Measurements from ENCODE around the gene SCNN1A.
"Not testable (repeated sequence)": the region's sequence is repeated elsewhere in the genome, so short reads cannot be mapped to it uniquely, and the experiment has no call there.

SCNN1A gene

DNA sequence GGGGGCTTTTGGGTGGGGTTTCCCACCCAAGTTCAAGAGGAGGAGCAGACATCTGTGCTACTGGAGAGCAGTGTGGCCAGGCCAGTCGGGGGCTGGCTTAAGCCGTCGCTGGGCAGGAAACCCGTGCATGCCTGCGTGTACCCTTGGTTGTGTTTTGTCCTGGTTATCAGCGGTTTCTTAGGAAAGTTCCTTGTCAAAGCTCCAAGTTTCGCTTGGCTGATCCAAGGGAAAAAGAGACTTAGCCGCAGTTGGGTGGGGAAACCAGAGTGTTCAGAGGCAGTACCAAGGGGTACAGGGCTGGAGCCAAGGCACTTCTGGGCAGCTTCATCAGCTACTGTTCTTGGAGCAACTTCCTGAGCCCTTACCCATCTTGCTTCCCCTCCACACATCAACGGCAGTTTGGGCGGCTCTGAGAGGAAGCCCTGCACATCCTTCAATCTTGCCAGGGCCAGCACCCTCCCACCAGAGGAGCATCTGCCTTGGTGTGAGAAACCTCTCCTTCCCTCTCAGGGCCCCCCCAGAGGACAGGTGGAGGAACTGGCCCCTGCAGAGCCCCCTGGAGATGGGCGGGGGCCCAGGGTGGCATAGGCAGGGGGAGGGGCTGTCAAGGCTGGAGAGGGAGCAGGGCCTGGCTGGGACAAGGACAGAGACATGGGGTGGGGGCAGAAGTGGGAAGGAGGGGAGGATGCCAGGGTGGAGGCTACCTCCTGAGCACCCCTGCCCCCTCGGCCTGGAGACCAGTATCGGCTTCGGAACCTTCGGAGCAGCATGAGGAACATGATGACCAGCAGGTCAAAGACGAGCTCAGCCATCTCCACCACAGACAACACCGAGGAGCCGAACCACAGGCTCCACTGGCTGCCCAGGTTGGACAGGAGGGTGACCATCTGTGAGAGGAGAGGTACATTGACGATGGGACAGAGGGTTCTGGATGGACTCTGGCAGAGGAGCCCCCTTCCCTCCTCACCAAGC is 27.7 kb downstream of the SCNN1A start:
- DNase-seq (ENCODE audit: low spot score) = peak; percentile 63

DNA sequence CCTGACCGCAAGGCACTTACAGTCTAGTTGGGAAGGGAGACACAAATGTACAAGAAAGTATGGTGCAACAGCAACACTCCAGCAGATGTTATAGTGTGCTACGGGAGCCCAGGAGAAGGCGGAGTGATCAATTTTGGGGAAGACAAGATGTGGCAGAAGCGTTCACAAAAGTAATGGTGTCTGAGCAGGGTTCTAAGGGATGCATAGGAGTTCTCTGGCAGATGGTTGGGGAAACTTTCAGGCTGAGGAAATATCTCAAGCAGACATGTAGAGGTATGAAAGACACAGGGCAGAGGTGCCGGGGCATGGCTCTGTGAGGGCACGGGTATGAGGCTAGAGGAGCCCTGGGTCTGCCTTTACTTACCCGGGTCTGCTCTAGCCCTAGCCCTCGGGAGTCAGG is 28.4 kb downstream of the SCNN1A start:
- no peak for DNase-seq (ENCODE audit: low spot score)

DNA sequence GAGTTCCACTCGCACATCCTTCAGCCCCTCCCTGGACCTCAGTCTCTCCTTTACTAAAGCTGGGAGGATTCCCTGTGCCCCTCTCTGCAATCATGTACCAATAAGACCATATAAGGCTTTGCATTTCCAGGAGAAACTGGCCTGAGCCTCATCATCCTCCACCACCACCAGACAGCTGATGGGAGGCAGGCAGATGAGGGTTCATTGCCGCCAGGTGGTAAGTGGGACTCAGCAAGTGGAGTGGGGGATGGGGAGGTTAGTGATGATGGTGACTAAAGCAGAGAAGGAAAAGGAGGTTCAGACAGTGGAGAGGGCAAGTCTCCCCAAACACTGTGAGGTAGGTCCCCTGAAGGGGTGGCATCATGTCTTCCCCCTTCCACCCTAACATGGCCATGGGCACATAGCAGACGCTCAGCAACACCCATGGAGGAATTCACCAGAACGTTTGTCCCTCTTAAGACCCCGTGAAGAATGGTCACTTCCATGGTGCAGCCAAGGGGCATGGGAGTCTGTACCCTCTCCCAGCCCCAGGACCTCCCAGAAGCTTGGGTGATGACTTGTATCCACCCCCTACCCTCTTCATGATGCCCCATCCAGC is 29.0 kb downstream of the SCNN1A start:
- no peak for DNase-seq (ENCODE audit: low spot score)

DNA sequence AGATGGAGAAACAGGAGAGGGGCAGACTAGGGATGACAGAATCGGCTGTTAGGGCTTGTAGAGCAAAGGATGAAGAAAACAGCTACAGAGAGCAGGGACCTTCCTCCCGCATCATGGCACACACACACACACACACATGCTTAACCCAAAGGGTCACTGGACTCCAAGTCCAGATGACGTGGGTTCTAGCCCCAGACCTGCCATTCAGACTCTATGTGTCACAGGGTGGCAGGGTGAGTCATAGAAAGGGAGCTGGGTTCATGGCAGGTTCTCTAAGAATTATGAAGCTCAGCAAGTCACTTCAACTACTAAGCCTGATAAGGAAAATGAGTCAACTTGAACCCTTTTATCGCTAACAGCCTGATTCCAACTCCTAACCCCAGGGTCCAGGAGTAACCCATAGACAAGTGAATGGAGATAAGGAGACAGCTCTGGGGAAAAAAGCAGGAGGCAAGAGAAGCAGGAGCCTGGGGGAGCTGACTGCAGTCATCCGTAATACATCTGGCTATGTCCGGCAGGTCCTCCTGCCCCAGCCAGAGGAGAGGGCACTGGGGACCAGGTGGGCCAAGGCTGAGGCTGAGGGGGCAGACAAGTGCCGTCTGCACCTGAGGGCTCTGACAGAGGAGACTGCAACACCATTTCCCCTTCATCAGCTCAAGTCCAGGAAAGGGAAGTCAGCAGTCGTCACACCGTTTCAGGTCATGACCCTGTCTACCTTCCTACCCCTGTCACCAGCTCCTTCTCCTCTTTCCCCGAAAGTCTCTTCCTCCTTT is 29.9 kb downstream of the SCNN1A start:
- peak; percentile 82 for DNase-seq (ENCODE audit: low spot score)

DNA sequence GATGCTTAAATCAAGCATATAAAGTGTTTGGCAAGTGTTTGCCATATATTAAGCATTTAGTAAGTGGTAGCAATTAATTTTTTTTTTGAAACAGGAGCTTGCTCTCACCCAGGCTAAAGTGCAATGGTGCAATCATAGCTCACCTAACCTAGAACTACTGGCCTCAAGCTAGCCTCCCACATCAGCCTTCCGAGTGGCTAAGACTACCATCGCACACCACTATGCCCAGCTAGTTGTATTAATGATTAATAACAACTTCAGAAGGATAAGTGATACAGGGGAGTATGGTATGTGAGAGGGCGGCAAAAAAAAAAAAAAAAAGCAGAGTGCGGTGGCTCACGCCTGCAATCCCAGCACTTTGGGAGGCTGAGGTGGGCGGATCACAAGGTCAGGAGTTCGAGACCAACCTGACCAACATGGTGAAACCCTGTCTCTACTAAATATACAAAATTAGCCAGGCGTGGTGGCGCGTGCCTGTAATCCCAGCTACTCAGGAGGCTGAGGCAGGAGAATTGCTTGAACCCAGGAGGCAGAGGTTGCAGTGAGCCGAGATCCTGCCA is 31.2 kb downstream of the SCNN1A start:
- DNase-seq (ENCODE audit: low spot score) = not testable (repeated sequence)

DNA sequence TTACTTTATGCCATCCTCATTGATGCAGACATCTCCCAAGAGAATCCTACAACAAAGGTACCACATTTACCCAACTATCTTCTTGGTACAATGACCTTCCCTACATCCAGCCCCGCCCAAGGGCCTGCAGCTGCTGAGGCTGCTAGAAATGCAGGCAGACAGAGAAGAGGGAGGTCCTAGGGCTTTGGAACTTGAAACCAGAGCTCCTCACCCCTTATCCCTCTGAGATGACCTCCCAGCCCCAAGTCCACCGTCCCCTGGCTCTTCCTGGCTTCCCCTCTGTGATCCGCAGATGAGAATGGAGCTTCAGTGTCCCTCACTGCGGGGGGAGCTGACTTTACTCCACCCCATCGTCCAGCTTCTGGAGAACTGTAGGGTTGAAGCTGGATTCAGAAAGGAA is 31.8 kb downstream of the SCNN1A start:
- no peak for DNase-seq (ENCODE audit: low spot score)

DNA sequence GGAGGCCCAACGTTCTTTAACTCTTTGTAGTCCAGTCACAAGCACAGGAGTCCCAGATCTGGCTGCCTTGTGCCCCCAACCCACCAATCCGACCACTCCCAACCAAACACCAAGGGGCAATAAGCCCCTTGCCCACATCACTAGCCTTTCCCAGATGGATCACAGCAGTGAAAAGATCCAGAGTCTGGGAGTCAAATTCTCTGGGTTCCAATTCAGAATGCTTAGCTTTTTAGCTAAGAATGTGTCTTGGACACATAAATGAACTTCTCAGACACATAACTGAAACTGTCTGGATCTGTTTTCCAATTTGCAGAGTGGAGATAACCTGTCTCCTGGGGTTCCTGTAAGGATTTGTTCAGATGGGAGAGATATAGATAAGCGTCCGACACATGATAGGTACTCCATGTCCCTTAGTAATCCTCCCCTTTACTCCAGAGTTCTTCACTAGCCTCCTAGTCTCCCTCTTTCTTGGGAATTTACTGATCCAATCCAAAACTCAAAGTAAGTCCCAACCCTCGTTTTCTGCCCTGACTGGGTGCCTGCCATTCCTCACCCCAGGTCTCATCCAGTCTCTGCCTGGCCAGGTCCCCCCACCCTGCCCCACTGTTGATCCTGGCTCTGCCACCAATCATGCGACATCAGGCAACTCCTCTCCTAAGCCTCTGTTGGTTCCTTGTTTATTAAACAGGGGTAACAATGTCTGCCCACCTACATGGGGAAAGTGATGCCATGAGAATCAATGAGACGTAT is 33.0 kb downstream of the SCNN1A start:
- no peak for DNase-seq (ENCODE audit: low spot score)

DNA sequence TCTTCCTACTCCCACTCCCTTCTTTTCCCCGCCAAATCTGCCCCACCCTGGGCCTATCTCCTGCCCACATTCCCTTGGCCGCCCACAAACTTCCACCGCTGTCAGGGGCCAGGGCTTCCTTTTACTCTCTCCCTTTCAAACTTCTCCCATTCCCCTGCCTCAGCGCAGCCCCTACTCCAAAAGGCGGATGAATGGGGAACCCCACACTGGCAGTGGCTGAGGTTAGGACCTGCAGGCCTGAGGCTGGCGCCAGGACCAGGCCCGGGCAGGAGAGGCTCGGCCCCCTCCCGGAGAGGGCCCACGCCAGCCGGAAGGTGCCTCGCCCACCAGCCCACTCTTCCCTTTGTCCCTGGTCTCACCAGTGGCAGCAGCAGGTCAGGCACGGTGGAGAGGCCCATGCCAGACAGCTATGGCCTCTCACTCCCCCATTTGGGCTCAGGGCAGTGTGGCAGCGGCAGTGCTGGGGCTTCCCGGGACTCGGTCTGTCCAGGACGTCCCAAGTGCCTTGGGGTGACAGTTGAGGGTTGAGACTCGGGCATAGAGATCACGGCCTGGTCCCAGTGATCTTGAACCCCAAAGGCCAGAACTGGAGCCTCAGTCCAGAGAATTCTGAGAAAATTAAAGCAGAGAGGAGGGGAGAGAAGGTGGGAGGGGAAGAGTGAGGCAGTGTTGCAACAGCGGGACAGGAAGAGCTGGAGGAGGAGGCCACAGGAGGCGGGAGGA is 33.8 kb downstream of the SCNN1A start, which contains the start of gene TNFRSF1A:
Gene TNFRSF1A (minus strand): TSS at position 660 of the 723 bp plus-strand sequence. CDS start 262 bp downstream, at position 398.
- peak; percentile 82 for DNase-seq (ENCODE audit: low spot score)

DNA sequence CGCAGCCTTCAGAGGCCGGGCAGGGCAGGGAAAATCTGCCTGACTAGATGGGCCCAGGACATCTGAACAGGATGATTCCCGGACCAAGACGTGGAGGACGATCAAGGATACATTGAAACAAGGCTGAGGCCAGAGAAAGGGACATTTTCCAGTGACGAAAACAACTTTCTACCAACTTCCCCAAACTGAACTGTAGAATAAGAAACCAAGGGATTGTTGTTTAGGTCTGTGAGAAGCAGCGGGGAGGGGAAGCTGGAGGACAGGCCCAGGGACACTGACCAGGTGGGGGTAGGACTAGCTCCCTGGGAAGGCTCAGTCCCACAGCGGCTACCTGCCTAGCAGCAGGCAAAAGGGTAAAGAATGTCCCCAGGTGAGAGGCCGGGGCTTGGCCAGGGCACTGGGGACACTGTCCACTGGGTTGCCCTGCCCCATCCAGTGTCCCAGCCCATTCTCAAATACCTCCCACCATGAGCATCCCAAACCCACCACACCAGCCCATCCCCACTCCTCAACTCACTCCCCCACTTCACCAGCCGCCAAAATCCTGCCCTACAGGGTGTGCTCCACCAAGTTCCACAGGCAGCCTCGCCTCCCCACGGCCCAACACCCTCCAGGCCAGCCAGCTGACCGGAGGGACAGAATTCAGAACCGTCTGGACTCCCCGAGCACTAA is 34.5 kb downstream of the SCNN1A start:
- DNase-seq (ENCODE audit: low spot score) = no peak

DNA sequence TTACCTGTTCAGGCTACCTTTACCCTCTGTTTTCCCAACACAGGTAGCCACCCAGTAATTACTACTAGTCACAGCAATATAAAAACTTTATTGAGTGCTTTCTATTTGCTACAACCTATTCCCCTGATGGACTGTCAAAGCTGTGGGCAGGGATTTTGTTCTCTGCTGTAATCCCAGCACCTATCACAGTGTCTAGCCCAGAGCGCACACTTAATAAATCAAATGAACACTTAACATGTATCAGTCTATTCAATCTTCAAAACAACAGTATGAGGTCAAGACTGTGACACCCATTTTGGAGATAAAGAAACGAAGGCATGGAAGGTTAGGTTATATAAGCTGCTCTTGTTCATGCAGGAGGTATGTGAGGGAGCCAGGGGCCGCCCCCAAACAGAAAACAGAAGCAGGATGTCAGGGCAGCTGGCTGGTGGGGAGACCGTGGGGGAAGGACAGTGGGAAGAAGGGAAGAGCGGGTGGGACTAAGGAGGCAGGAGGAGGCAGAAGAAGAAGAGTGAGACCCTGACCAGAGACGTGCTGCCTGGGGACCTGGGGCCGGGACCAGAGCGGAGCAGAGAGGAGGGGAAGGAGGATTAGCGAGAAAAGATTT is 35.2 kb downstream of the SCNN1A start:
- peak; percentile 51 for DNase-seq (ENCODE audit: low spot score)

DNA sequence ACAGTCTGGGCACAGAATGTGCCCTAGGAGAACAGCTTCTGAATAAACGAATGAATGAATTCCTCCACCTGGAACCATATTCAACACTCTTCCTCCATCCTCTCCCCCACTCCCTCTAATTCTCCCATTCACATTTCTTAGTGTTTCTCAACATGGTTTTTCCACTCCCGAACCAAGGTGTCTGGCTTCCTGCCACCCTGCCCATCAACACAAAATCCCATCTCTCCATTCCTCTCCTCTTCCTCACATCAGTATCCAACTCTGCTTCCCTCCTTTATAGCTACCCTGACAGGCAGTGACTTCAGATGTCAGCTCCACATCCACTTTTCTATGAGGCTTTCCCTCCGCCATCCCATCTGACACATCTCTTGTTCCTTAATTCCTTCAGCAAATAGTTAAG is 36.4 kb downstream of the SCNN1A start:
- DNase-seq (ENCODE audit: low spot score) = no peak

DNA sequence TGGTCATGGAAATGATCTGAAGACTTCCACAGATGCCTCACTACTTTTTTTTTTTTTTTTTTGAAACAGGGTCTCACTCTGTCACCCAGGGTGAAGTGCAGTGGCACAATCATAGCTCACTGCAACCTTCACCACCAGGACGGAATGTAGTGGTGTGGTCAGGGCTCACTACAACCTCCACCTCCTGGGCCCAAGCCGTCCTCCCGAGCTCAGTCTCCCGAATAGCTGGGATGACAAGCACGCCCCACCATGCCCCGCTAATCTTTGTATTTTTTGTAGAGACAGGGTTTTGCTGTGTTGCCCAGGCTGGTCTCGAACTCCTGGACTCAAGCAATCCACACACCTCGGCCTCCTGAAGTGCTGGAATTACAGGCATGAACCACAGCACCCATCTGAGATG is 36.8 kb downstream of the SCNN1A start:
- DNase-seq (ENCODE audit: low spot score) = not testable (repeated sequence)

DNA sequence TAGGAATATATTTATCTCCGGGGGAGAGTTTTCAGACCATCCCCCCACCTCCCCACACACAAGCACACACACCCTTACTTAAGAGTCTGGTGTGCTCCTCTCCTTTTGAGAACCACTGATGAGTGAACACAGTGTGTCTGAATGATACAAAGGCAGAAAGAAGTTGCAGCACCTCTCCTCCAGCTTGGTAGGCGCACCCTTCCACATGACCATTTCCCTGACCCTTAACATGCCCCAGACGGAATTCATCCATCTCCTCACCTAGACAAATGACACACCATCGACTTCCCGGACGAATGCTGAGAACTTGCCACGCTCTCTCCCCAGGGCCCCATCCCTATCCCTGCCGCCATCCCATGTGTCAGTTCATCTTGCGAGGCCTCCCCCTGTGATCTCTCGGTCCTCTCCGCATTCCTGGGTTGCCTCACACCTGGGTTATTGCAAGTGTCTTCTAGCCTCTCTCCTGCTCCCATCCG is 37.4 kb downstream of the SCNN1A start:
- DNase-seq (ENCODE audit: low spot score) = peak; percentile 23

DNA sequence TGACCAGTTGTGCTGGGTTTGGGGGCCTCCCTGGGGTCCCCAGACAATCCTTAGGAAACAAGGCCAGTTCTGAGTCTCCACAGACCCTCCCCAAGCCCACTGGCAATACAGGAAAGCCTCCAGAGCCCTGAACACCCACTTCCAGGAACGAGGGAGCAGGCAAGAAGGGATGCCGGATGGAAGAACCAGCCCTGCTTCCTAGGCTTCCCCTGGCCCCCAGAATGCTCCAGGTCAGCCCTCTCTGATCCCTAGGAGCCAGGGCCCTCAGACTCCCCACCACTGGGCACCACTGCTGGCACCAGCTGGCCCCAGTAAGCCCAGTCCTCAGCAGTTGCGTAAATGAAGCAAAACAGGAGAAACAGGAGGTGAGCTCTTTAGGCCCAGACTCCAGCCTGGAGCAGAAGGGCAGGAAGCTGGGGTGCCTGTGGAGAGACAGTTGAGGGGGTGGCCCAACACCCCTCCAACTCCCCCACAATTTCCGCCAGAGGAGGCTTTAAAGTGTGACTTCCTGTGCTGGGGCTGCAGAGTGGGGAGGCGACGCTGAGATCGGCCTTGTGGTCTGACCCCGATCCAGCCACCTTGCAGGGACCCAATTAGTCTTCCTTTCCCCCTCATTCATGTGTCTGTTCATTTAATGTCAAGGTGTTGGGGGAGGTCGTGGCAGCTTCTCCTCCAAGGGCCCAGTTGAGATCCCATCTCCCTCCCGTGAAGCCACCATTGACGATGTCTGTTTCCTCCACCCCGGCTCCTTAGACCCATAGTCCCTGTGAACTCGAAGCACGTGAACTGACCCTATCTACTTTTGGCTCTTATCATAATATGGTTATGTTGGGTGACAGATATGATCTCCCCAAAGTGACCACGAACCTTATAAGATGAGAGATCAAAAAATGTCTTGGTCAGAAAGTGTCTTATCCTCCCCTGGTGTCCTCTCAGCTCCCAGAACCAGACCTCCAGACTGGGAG is 38.2 kb downstream of the SCNN1A start:
- no peak for DNase-seq (ENCODE audit: low spot score)

DNA sequence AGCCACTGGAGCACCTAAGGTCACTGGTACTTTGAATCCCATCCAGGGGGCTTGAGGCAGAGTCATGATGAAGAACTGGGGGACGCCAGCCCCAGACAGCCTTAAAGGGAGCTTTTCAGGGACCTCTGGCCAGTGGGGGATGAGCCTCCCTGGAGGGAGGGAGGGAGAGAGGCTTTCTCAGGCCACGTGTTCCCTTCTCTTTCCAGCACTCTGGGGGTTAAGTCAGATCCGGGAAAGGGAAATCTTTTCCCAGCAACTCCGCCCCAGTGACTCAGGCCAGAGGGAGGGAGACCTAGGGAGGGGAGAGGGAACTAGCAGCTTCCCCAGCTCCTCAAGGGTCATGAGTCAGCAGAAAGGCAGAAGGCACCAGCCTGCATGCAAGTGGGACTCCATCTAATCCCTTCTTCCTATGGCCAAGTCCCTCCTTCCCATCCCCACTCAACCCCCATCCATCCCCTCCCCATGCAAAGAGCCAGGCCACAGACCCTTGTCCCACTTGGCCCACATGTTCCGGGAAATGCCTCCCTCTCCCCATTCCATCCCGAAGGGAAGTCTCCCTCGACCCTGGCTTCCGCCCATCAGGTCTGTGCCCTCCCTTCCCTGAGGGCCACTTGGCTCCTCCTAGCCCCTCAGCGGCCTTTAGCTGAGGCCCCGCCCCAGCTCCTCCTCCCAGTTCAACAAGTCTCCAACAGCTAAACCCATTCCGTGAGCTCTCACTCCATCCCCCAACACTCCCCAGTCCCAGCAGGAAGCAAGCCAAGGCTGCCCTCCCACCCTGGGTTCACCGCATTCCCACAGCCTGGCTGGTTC is 39.1 kb downstream of the SCNN1A start:
- peak; percentile 96 for DNase-seq (ENCODE audit: low spot score)

DNA sequence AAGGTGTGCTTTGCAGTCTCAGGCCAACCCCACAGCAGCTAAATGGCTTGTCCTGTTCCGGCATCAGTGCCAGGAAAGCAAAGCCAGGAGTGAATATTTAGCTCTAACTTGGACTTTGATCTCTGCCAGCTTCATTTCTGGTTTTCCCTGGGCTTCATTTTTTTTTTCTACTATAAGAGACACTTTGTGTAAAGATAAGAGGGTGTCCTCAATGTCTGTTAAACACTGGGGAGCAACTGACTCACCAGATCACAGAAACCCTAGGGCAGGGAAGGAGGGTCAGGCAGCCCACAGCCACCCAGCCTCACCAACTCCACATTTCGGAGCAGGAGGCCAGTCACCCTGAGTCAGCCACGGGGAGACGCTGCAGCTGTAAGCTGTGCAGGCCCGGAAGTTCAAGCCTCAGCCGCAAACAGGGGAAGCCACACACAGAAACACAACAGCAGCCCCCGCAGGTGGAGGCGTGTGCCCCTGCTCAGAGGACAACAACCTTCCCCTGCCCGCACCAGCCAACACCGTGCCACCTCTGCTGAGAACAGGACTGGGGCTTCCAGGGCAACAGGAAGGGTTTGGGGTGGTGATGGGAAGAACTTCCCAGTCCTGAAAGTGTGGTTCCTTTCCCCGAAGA is 39.8 kb downstream of the SCNN1A start:
- DNase-seq (ENCODE audit: low spot score) = peak; percentile 84

DNA sequence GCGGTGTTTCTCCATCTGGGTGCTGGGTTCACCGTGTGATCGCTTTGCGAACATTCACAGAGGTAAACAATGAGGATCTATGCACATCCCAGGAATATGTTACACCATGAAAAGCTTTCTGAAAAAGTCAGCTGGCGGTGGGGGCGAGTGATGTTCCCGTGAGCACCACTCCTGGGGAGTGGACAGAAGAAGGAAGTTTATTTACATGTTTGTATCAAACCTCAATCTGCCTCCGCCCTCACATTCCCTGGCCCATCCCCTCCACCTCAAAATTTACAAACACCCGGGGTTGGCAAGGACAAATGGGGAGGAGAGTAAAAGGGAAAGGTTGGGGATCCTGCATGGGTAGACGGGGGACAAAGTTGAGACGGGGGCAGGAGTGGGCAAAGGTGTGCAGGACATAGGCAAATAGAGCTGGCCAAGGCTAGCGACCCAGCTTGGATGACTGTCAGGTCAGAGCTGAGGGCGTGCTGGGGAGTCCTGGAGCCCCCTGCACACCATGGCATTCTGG is 40.4 kb downstream of the SCNN1A start:
- no peak for DNase-seq (ENCODE audit: low spot score)
